ENCODE data around the gene PTPRH.
A peak's percentile ranks its signal among the peaks of the same experiment; 100 is the strongest.

PTPRH gene

GRCh38 chr19:55208880-55209692 lies at the start of gene PTPRH:
TSS of gene PTPRH (minus strand) at chr19:55209501. CDS start at chr19:55209433, 68 bp downstream.
- no peak for DNase-seq

GRCh38 chr19:55258476-55258827 lies 49.2 kb upstream of the PTPRH start:
- DNase-seq, result peak in 1 of 2 donors; percentile 41

GRCh38 chr19:55257461-55258420 lies 48.4 kb upstream of the PTPRH start:
- DNase-seq, result peak; percentile 19 to 31

- no peak for DNase-seq
Observed at GRCh38 chr19:55256562-55257460, 47.5 kb upstream of the PTPRH start.

- peak; percentile 46 to 62 for DNase-seq
Observed at GRCh38 chr19:55255618-55256423, 46.5 kb upstream of the PTPRH start.

GRCh38 chr19:55254625-55254977 lies 45.3 kb upstream of the PTPRH start:
- no peak for DNase-seq

GRCh38 chr19:55253842-55254624 lies 44.7 kb upstream of the PTPRH start:
- DNase-seq, result peak; percentile 59 to 62

GRCh38 chr19:55252760-55253663 lies 43.7 kb upstream of the PTPRH start:
- DNase-seq, result no peak

GRCh38 chr19:55251341-55252081 lies 42.2 kb upstream of the PTPRH start:
- peak; percentile 36 to 38 for DNase-seq

GRCh38 chr19:55250262-55251036 lies 41.1 kb upstream of the PTPRH start:
- no peak for DNase-seq

- no peak for DNase-seq
Observed at GRCh38 chr19:55249841-55250240, 40.5 kb upstream of the PTPRH start.

- DNase-seq, result no peak
Observed at GRCh38 chr19:55248704-55249103, 39.4 kb upstream of the PTPRH start.

- DNase-seq, result no peak
Observed at GRCh38 chr19:55248166-55248675, 38.9 kb upstream of the PTPRH start.

GRCh38 chr19:55247621-55248099 lies 38.4 kb upstream of the PTPRH start:
- DNase-seq, result no peak

GRCh38 chr19:55246462-55247451 lies 37.5 kb upstream of the PTPRH start:
- no peak for DNase-seq

- no peak for DNase-seq
Observed at GRCh38 chr19:55245236-55245904, 36.1 kb upstream of the PTPRH start.
